WI38 (cell line): ENCODE results near the gene NWD2.

ENCODE experiments used
- H3K4me3 ChIP-seq: 2 replicates; pipeline ENCODE4 v1.5.1; 2011; ENCODE audit warnings: low read depth, mild to moderate bottlenecking, control low read depth, low read length
- TF ChIP-seq, protein P1 (sequence below): IDR thresholded peaks from 2 replicates; pipeline ENCODE4 v1.5.1; 2012; ENCODE audit warnings: low read depth, mild to moderate bottlenecking, control low read depth, low read length

Gene NWD2

DNA sequence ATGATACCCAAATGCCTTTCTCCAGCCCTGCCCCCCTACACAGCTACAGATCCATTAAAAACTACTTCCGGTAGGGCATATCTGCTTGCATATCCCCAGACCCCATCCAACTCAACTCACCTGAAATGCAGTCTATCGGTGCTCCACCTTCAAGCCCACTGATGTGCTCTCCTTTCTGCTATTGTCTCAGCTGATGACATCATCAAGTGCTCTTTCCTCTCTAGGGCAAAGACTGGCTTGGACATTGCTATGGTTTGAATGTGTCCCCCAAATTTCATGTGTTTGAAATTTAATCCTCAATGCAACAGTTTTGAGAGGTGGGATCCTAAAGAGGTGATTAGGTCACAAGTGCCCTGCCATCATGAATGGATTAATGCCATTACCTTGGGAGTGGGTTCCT lies 229.3 kb downstream of the NWD2 start:
- H3K4me3 ChIP-seq, result no peak overlapping the region
- TF ChIP-seq, protein P1, sequence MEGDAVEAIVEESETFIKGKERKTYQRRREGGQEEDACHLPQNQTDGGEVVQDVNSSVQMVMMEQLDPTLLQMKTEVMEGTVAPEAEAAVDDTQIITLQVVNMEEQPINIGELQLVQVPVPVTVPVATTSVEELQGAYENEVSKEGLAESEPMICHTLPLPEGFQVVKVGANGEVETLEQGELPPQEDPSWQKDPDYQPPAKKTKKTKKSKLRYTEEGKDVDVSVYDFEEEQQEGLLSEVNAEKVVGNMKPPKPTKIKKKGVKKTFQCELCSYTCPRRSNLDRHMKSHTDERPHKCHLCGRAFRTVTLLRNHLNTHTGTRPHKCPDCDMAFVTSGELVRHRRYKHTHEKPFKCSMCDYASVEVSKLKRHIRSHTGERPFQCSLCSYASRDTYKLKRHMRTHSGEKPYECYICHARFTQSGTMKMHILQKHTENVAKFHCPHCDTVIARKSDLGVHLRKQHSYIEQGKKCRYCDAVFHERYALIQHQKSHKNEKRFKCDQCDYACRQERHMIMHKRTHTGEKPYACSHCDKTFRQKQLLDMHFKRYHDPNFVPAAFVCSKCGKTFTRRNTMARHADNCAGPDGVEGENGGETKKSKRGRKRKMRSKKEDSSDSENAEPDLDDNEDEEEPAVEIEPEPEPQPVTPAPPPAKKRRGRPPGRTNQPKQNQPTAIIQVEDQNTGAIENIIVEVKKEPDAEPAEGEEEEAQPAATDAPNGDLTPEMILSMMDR, result no peak

DNA sequence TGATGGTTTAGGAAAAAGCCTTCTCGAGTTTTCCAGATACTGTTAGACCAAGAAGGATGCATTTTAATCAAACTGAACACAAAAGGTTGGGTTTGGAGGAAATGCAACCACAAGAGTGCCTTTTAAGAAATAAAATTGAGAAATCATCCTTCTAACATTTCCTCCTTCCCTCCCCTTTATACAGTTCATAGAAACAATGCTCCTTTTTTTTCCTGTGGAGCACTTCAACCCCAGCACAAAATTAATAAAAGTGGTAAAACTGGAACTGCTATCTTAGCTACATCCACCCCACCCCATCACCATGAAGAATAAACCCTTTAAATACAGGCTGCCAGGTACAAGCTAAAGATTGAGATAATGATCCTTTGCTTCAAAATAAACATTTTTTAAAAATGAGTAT lies 230.5 kb downstream of the NWD2 start:
- TF ChIP-seq, protein P1, result no peak
- H3K4me3 ChIP-seq, result no peak overlapping the region

DNA sequence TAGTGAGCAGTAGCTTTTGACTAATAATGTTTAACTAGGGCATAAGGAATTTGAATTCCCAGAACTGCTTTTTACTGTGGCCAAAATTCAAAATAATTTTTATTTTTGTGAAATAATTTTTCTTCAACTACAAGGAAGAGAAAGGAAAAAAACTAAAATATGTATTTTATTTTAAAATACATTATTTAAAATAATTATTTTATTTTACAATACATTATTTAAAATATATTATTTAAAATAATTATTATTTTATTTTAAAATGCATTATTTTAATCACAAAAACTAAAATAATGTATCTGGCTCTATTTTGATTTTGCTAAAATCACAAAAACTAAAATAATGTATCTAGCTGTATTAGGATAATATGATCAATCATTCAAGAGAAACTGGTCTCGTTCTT lies 231.2 kb downstream of the NWD2 start:
- no peak overlapping the region for H3K4me3 ChIP-seq
- TF ChIP-seq, protein P1, result no peak

DNA sequence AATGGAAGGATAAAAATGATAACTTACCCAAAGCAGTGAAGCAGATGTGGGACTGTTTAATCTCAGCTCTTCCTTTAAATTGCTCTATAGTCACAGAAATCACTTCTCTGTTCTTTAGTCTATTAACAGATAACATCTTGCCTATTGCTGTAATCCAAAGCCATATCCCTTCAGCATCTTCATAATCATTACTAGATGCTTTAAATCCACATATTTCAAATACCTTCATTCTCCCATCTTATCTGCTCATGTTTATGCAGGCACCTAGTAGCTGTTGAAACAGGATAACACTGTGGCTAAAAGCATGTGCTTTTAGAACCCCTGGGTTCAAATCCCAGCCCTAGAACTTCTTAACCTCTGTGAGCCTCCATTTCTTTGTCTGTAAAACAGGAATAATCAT lies 231.7 kb downstream of the NWD2 start:
- no peak overlapping the region for H3K4me3 ChIP-seq
- TF ChIP-seq, protein P1, result no peak

DNA sequence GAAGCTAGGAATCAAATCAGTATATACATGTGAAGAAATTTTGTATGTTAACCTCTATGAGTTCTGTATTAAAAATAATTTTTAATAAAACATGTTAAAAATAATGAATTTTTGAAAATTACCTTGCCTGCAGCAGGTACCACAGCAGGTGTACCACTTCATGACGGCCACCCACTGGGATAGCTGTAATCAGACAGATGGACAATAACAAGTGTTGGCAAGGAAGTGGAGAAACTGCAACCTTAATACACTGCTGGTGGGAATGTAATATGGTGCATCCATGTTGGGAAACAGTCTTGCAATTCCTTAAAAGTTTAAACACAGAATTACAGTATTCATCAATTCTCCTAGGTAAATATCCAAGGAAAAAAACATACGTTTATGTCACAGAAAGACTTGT lies 232.1 kb downstream of the NWD2 start:
- H3K4me3 ChIP-seq, result no peak overlapping the region
- TF ChIP-seq, protein P1, result no peak

DNA sequence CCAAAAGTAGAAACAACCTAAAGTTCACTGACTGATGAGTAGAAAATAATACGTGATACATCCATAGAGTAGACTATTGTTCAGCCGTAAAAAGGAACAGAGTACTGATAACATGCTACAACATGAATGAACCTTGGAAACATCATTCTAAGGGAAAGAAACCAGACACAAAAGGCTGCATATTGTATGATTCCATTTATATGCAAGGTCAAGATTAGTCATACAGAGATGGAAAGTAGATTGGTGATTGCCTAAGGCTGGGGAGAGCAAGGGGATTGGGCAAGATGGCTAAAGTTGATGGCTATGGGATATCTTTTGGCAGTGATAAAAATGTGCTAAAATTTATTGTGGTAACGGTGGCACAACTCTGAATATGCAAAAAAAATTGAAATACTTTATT lies 232.6 kb downstream of the NWD2 start:
- no peak overlapping the region for H3K4me3 ChIP-seq
- TF ChIP-seq, protein P1, result no peak

DNA sequence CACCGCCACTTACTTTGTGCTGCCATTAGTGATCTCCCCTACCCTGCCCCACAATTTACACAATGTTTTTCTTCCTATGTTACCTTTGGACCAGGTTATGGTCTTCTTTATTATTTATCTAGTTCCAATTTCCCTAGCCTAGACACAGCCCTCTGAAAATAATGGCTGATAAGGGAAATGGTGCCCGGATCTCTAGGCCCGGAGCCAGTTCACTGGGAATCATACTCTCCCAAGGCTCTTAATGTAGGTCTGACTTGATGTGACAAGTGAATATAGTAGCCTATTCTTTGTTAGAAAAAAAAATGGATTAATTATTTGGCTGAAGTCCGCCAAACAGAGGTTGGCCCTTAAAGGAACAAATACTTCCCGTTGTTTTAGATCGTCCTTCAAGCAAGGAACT lies 233.6 kb downstream of the NWD2 start:
- H3K4me3 ChIP-seq, result no peak overlapping the region
- TF ChIP-seq, protein P1, result no peak
